K562 treated with DMSO at 1 percent for 4 hours (cell line): ENCODE data around the gene KIFC1. TPM values are rescaled to one million over a fixed set of nuclear protein-coding genes. Genes with fewer than 3 reads are reported as not detected.

Experiments
- total RNA-seq: library from RNA; unstranded; fragments of 300-600 nt; gene quantifications from 2 replicates; pipeline ENCODE4 v1.2.3, GENCODE V29; 2022; ENCODE audit not compliant: insufficient read depth

The KIFC1 gene
- 83.0 and 95.7 TPM in 2 replicates for total RNA-seq

GRCh38 chr6:33391278-33391921 is at the start of gene KIFC1:
TSS of gene KIFC1 (plus strand) at chr6:33391823. CDS start at chr6:33391986, 163 bp downstream.

GRCh38 chr6:33410711-33411631 is 19.3 kb downstream of the KIFC1 start, which contains the start of gene PHF1:
TSS of gene PHF1 (plus strand) at chr6:33411014. CDS start at chr6:33412264, 1,250 bp downstream.

GRCh38 chr6:33417903-33418689 is 26.5 kb downstream of the KIFC1 start, which contains the start of gene CUTA:
TSS of gene CUTA (minus strand) at chr6:33418107. CDS start at chr6:33418000, 107 bp downstream.

GRCh38 chr6:33419580-33420490 is 28.2 kb downstream of the KIFC1 start, which contains the start of gene SYNGAP1:
TSS of gene SYNGAP1 (plus strand) at chr6:33420065. CDS start at chr6:33420265, 200 bp downstream.

GRCh38 chr6:33454009-33454946 is 62.7 kb downstream of the KIFC1 start, which contains the start of gene ZBTB9:
TSS of gene ZBTB9 (plus strand) at chr6:33454576. CDS start at chr6:33455101, 525 bp downstream.

Other genes with a start within 250 kb of the KIFC1 start
- 0.17 and 0.19 TPM in 2 replicates for gene COL11A2, start 199.4 kb upstream of the KIFC1 start, total RNA-seq
- 26.4 and 32.8 TPM in 2 replicates for gene RXRB, start 191.2 kb upstream of the KIFC1 start, total RNA-seq
- 148 and 178 TPM in 2 replicates for gene SLC39A7, start 191.0 kb upstream of the KIFC1 start, total RNA-seq
- 10.2 and 19.0 TPM in 2 replicates for gene HSD17B8, start 187.2 kb upstream of the KIFC1 start, total RNA-seq
- gene RING1, start 183.3 kb upstream of the KIFC1 start, total RNA-seq = 48.6 and 58.0 TPM in 2 replicates
- 25.9 and 40.7 TPM in 2 replicates for gene VPS52, start 119.9 kb upstream of the KIFC1 start, total RNA-seq
- gene RPS18, start 119.7 kb upstream of the KIFC1 start, total RNA-seq = 12,597 and 13,607 TPM in 2 replicates
- gene B3GALT4, start 114.7 kb upstream of the KIFC1 start, total RNA-seq = 0.64 and 1.3 TPM in 2 replicates
- gene WDR46, start 102.6 kb upstream of the KIFC1 start, total RNA-seq = 53.8 and 54.5 TPM in 2 replicates
- gene PFDN6, start 102.2 kb upstream of the KIFC1 start, total RNA-seq = 155 and 182 TPM in 2 replicates
- 31.0 and 34.6 TPM in 2 replicates for gene RGL2, start 92.9 kb upstream of the KIFC1 start, total RNA-seq
- 141 and 157 TPM in 2 replicates for gene TAPBP, start 77.7 kb upstream of the KIFC1 start, total RNA-seq
- gene ZBTB22, start 74.1 kb upstream of the KIFC1 start, total RNA-seq = 6.4 and 8.1 TPM in 2 replicates
- 48.7 and 57.6 TPM in 2 replicates for gene DAXX, start 68.9 kb upstream of the KIFC1 start, total RNA-seq
- gene PHF1, start 19.2 kb downstream of the KIFC1 start, total RNA-seq = 62.6 and 67.2 TPM in 2 replicates
- gene CUTA, start 26.3 kb downstream of the KIFC1 start, total RNA-seq = 395 and 427 TPM in 2 replicates
- 6.6 and 10.9 TPM in 2 replicates for gene SYNGAP1, start 28.2 kb downstream of the KIFC1 start, total RNA-seq
- 10.4 and 11.8 TPM in 2 replicates for gene ZBTB9, start 62.8 kb downstream of the KIFC1 start, total RNA-seq
- 28.1 and 29.6 TPM in 2 replicates for gene BAK1, start 188.5 kb downstream of the KIFC1 start, total RNA-seq
- gene ITPR3, start 229.5 kb downstream of the KIFC1 start, total RNA-seq = 10.5 and 13.0 TPM in 2 replicates